ENCODE data around the gene ATP5IF1. TPM values are rescaled to one million over a fixed set of nuclear protein-coding genes. Genes with fewer than 3 reads are reported as not detected.

Gene ATP5IF1
- total RNA-seq, 1 donor from 2014 or later: 87.2 TPM

GRCh38 chr1:28258628-28259251, 22.8 kb downstream of the ATP5IF1 start:
- Histone ChIP-seq H3K9me3 (no peaks in the 10 kb centered on the region), H3K36me3 (no peaks in the 10 kb centered on the region), H3K27me3 (no peaks in the 10 kb centered on the region), H3K4me1 (peaks cover 41% of the 10 kb centered on the region), H3K27ac (peak overlapping the region; percentile 62), H3K4me3 (peak overlapping the region; percentile 99)
- no peak for TF ChIP-seq CTCF (IDR thresholded peaks at IDR 0.05)
- intact Hi-C loops (cut with DNase I): no loop called here
- ATAC-seq (no peak), DNase-seq (no peak)

- intact Hi-C loops (cut with DNase I): no loop called here
- peaks cover 41% of the 10 kb centered on the region for H3K4me1 ChIP-seq
- peak within 1 kb of the TSS; percentile 89 for H3K27ac ChIP-seq
- peak; percentile 100 for DNase-seq
- peak; percentile 98 for ATAC-seq
- no peaks in the 10 kb centered on the region for H3K9me3 ChIP-seq
- H3K4me3 ChIP-seq: peak within 1 kb of the TSS; percentile 99
- TF ChIP-seq CTCF (IDR thresholded peaks at IDR 0.05): no peak
- H3K27me3 ChIP-seq: no peaks in the 10 kb centered on the region
- no peaks in the 10 kb centered on the region for H3K36me3 ChIP-seq
These were observed 23.5 kb downstream of the ATP5IF1 start, which contains the start of gene SESN2 for GRCh38 chr1:28259252-28259933. TSS of gene SESN2 (plus strand) at chr1:28259518. CDS start at chr1:28259848, 330 bp downstream.

- Histone ChIP-seq H3K9me3 (no peaks in the 10 kb centered on the region), H3K4me1 (peaks cover 41% of the 10 kb centered on the region), H3K36me3 (no peaks in the 10 kb centered on the region), H3K27ac (peak overlapping the region; percentile 89), H3K27me3 (no peaks in the 10 kb centered on the region), H3K4me3 (peak overlapping the region; percentile 99)
- TF ChIP-seq CTCF (IDR thresholded peaks at IDR 0.05): no peak
- ATAC-seq (peak; percentile 68), DNase-seq (peak; percentile 85)
- intact Hi-C loops (cut with DNase I): no loop called here
These were observed 24.2 kb downstream of the ATP5IF1 start for GRCh38 chr1:28259934-28260802.

- no peak for TF ChIP-seq CTCF (IDR thresholded peaks at IDR 0.05)
- peak overlapping the region; percentile 89 for H3K27ac ChIP-seq
- ATAC-seq: no peak
These were observed 24.9 kb downstream of the ATP5IF1 start for GRCh38 chr1:28260803-28261174.

GRCh38 chr1:28264897-28265296, 29.0 kb downstream of the ATP5IF1 start:
- DNase-seq (no peak), ATAC-seq (no peak)
- peaks cover 36% of the 10 kb centered on the region for H3K4me1 ChIP-seq
- no peaks in the 10 kb centered on the region for H3K27me3 ChIP-seq
- no peak overlapping the region for H3K4me3 ChIP-seq
- intact Hi-C loops (cut with DNase I): no loop called here
- H3K9me3 ChIP-seq: no peaks in the 10 kb centered on the region
- no peak overlapping the region for H3K27ac ChIP-seq
- H3K36me3 ChIP-seq: peaks cover 4% of the 10 kb centered on the region
- TF ChIP-seq CTCF (IDR thresholded peaks at IDR 0.05): no peak

More at GRCh38 chr1:28260803-28261174, 24.9 kb downstream of the ATP5IF1 start:
- Histone ChIP-seq H3K36me3 (no peaks in the 10 kb centered on the region), H3K4me1 (peaks cover 41% of the 10 kb centered on the region), H3K4me3 (peak overlapping the region; percentile 99), H3K9me3 (no peaks in the 10 kb centered on the region), H3K27me3 (no peaks in the 10 kb centered on the region)
- intact Hi-C loops (cut with DNase I): no loop called here
- DNase-seq: no peak

Data from upper lobe of right lung (tissue), 1 donor.